NT2/D1 (cell line): Measurements from ENCODE around the gene KCNQ1.

ENCODE experiments used
- SUZ12 ChIP-seq: IDR thresholded peaks from 2 replicates; pipeline ENCODE4 v1.6.1; 2011; ENCODE audit not compliant: insufficient read length, insufficient read depth; ENCODE audit errors: extremely low read depth
- YY1 ChIP-seq: IDR thresholded peaks from 2 replicates; pipeline ENCODE4 v1.6.1; 2011; ENCODE audit not compliant: insufficient read length, insufficient read depth
- ZNF274 ChIP-seq: IDR thresholded peaks from 2 replicates; pipeline ENCODE4 v1.6.1; 2011; ENCODE audit warnings: mild to moderate bottlenecking, low read depth, low read length

- TF ChIP-seq YY1 (no peak), SUZ12 (no peak), ZNF274 (no peak)
Measured at GRCh38 chr11:2507945-2508749, 63.3 kb downstream of the KCNQ1 start.
